ENCODE data around the gene PRKCA. TPM values are rescaled to one million over a fixed set of nuclear protein-coding genes. Genes with fewer than 3 reads are reported as not detected.

PRKCA gene
- total RNA-seq, 1 donor from 2014 or later: 15.5 TPM

GRCh38 chr17:66582373-66583111 lies 280.1 kb downstream of the PRKCA start:
- Histone ChIP-seq H3K27ac (no peak overlapping the region), H3K4me1 (peaks cover 23% of the 10 kb centered on the region)

GRCh38 chr17:66583112-66583748 lies 280.8 kb downstream of the PRKCA start:
- TF ChIP-seq POLR2A (IDR thresholded peaks at IDR 0.05) (no peak), POLR2AphosphoS5 (IDR thresholded peaks at IDR 0.05; ENCODE audit: insufficient read depth in 1 of 2, low read depth in 1 of 2) (no peak), CTCF (IDR thresholded peaks at IDR 0.05) (no peak)
- Histone ChIP-seq H3K9me3 (no peaks in the 10 kb centered on the region), H3K27ac (no peak overlapping the region), H3K4me1 (peaks cover 23% of the 10 kb centered on the region), H3K36me3 (no peaks in the 10 kb centered on the region), H3K4me3 (no peak overlapping the region), H3K27me3 (no peaks in the 10 kb centered on the region)
- DNase-seq (ENCODE audit: extremely low spot score in 2 of 2): no peak
- intact Hi-C loops (cut with DNase I): no loop called here

More at GRCh38 chr17:66582373-66583111, 280.1 kb downstream of the PRKCA start:
- Histone ChIP-seq H3K27me3 (no peaks in the 10 kb centered on the region), H3K4me3 (no peak overlapping the region), H3K9me3 (no peaks in the 10 kb centered on the region), H3K36me3 (no peaks in the 10 kb centered on the region)
- TF ChIP-seq POLR2AphosphoS5 (IDR thresholded peaks at IDR 0.05; ENCODE audit: insufficient read depth in 1 of 2, low read depth in 1 of 2) (no peak), CTCF (IDR thresholded peaks at IDR 0.05) (no peak), POLR2A (IDR thresholded peaks at IDR 0.05) (no peak)
- peak in 1 of 2 donors; percentile 9 for DNase-seq (ENCODE audit: extremely low spot score in 2 of 2)
- intact Hi-C loops (cut with DNase I): no loop called here

GRCh38 chr17:66584927-66585326 lies 282.5 kb downstream of the PRKCA start:
- Histone ChIP-seq H3K4me3 (no peak overlapping the region), H3K4me1 (peaks cover 9% of the 10 kb centered on the region), H3K9me3 (no peaks in the 10 kb centered on the region), H3K27me3 (no peaks in the 10 kb centered on the region), H3K36me3 (no peaks in the 10 kb centered on the region), H3K27ac (no peak overlapping the region)
- TF ChIP-seq POLR2A (IDR thresholded peaks at IDR 0.05): no peak
- peak in 1 of 2 donors; percentile 82 for DNase-seq (ENCODE audit: extremely low spot score in 2 of 2)
- intact Hi-C loops (cut with DNase I): no loop called here

- intact Hi-C loops (cut with DNase I): no loop called here
- peak in 1 of 2 donors; percentile 46 for DNase-seq (ENCODE audit: extremely low spot score in 2 of 2)
- TF ChIP-seq POLR2A (IDR thresholded peaks at IDR 0.05): no peak
- TF ChIP-seq CTCF (IDR thresholded peaks at IDR 0.05): no peak
- no peak for TF ChIP-seq POLR2AphosphoS5 (IDR thresholded peaks at IDR 0.05; ENCODE audit: insufficient read depth in 1 of 2, low read depth in 1 of 2)
Measured at GRCh38 chr17:66585472-66585871, 283.1 kb downstream of the PRKCA start.

GRCh38 chr17:66589892-66590291 lies 287.5 kb downstream of the PRKCA start:
- H3K36me3 ChIP-seq: no peaks in the 10 kb centered on the region
- intact Hi-C loops (cut with DNase I): no loop called here
- peak; percentile 56 to 87 for DNase-seq (ENCODE audit: extremely low spot score in 2 of 2)
- TF ChIP-seq CTCF (IDR thresholded peaks at IDR 0.05): no peak
- no peak for TF ChIP-seq POLR2AphosphoS5 (IDR thresholded peaks at IDR 0.05; ENCODE audit: insufficient read depth in 1 of 2, low read depth in 1 of 2)
- no peak for TF ChIP-seq POLR2A (IDR thresholded peaks at IDR 0.05)
- no peaks in the 10 kb centered on the region for H3K4me1 ChIP-seq
- no peaks in the 10 kb centered on the region for H3K9me3 ChIP-seq
- no peak overlapping the region for H3K4me3 ChIP-seq
- H3K27ac ChIP-seq: no peak overlapping the region
- no peaks in the 10 kb centered on the region for H3K27me3 ChIP-seq

More at GRCh38 chr17:66585472-66585871, 283.1 kb downstream of the PRKCA start:
- H3K27me3 ChIP-seq: no peaks in the 10 kb centered on the region
- H3K4me3 ChIP-seq: no peak overlapping the region
- no peaks in the 10 kb centered on the region for H3K36me3 ChIP-seq
- H3K4me1 ChIP-seq: peaks cover 3% of the 10 kb centered on the region
- no peak overlapping the region for H3K27ac ChIP-seq
- H3K9me3 ChIP-seq: no peaks in the 10 kb centered on the region

All from vagina (tissue), 2 donors.